Central memory CD4-positive, alpha-beta T cell (primary cell): ENCODE measurements around the gene DTX3L.

Source experiments
- DNase-seq: peaks from one replicate; pipeline ENCODE4 v3.0.0; 2022
- total RNA-seq, 3 experiments: gene quantifications; one replicate each; lab custom pipeline; 2026; lab: John Stamatoyannopoulos, UW

DTX3L gene
- total RNA-seq: 77.8 to 167 (median 99.4) reads per million in 3 experiments

GRCh38 chr3:122564155-122564912 lies at the start of gene DTX3L, which contains the start of gene PARP9:
DTX3L (plus strand) TSS chr3:122564338; CDS start chr3:122564427, 89 bp downstream.
PARP9 (minus strand) TSS chr3:122564300; CDS start chr3:122559620, 4,680 bp downstream.
- peak; percentile 79 for DNase-seq

GRCh38 chr3:122515020-122515468 lies 49.1 kb upstream of the DTX3L start:
- no peak for DNase-seq

GRCh38 chr3:122515870-122516269 lies 48.3 kb upstream of the DTX3L start:
- no peak for DNase-seq

- no peak for DNase-seq
Measured at GRCh38 chr3:122516846-122517360, 47.2 kb upstream of the DTX3L start.

DNA sequence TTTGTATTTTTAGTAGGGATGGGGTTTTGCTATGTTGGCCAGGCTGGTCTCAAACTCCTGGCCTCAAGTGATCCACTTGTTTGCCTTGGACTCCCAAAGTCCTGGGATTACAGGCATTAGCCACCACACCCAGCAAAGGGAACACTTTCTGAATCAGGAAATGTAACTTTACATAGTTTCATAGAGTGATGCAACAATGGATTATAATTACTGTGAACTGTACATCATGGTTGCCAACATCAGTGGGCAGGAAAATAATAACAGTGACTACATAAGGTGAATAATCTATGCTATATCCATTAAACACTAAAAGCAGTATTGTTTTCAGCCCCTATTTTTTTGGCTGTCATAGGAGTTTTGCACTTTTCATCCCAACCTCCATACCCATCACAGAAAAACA lies 44.4 kb upstream of the DTX3L start:
- DNase-seq: no peak

DNA sequence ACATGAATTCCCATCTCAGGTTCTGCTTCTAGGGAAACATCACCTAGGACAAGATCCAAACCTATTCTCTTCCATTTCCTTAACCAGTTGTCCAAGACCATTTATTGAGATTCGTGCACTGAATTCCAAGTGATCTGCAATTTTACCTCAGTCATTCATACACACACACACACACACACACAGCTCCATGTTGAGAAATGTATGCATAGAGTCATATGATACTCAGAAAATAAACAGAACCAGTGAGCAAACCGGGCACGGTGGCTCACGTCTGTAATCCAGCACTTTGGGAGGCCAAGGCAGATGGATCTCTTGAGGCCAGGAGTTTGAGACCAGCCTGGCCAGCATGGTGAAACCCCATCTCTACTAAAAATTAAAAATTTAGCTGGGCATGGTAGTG lies 43.3 kb upstream of the DTX3L start:
- no peak for DNase-seq

GRCh38 chr3:122523317-122523716 lies 40.8 kb upstream of the DTX3L start:
- DNase-seq: no peak

GRCh38 chr3:122530164-122530563 lies 34.0 kb upstream of the DTX3L start:
- no peak for DNase-seq

DNA sequence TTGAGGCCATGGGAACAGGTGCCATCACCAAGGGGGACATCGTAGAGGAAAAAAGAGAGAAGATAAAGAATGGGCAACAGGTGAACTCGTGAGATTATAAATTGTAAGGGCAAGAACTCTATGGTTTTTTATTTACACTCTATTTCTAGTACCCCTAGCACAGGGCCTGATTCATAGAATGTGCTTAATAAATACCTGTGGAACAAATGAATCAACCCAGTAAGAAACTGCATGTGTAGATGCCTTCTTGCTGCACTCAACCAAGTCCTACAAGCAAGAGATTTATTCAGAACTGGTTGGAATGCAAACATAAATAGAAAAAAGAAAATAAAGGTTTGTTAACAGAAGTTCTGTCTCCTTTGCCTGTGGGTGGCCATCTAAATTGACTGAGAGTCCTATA lies 30.7 kb upstream of the DTX3L start:
- DNase-seq: no peak

GRCh38 chr3:122533931-122534334 lies 30.2 kb upstream of the DTX3L start:
- no peak for DNase-seq

DNA sequence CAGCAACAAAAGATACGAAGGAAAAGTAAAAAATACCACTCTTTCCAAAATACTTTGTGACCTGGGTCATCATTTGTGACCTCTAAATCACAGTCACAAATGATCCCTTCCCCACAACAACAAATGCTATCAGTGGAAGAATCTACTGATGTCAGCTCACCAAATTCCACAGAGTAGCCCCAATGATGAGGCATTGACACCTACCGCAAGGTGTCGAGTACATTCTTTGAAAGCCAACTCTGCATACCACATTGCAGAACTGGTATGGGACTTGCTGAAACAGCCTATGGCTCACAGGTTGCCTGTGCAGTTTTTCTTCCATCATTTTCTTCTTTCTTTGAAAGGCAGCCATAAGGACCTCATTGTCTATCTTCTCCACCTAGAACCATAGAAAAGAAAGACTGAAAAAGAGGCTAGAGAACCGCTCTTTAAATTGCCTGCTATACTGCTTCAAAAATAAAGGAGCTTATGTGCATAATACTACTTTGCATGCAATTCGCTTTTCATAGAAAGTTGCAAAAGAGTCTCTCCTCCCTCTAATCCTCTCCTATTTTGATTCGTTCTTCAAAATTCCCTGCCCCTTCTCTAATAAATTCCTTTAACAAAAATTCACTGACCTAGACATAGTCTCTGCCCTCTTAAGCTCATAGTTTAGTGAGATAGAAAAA lies 28.0 kb upstream of the DTX3L start:
- DNase-seq: no peak

GRCh38 chr3:122536632-122537001 lies 27.5 kb upstream of the DTX3L start:
- DNase-seq: no peak

DNA sequence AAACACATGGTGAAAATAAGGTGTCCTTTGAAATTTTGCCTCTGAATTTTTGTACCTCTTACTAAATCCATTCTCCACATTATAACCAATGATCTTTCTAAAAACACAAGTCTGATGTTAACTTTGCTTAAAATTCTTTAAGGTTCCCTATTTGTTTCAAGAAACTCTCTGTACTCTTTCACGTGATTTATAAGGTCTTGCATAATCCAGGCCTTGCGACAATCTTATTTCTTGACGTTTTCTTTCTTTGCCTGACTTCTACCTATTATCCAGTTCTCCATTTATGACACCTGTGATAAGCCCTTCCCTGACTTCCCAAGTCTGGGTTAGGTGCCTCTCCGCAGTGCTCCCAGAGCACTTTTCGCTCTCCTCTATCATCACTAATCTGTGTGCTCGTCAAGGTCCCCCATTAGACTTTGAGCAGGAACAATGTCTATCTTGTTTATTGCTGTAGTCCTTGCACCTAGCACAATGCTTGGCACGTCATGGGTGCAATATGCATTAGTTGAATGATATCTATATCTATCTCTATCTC lies 25.1 kb upstream of the DTX3L start:
- DNase-seq: no peak

- no peak for DNase-seq
Measured at GRCh38 chr3:122546151-122546550, 18.0 kb upstream of the DTX3L start.

GRCh38 chr3:122548076-122548475 lies 16.1 kb upstream of the DTX3L start:
- no peak for DNase-seq

GRCh38 chr3:122548619-122549018 lies 15.5 kb upstream of the DTX3L start:
- DNase-seq: no peak

GRCh38 chr3:122553171-122553570 lies 11.0 kb upstream of the DTX3L start:
- no peak for DNase-seq

GRCh38 chr3:122555275-122556071 lies 8.7 kb upstream of the DTX3L start:
- DNase-seq: no peak

DNA sequence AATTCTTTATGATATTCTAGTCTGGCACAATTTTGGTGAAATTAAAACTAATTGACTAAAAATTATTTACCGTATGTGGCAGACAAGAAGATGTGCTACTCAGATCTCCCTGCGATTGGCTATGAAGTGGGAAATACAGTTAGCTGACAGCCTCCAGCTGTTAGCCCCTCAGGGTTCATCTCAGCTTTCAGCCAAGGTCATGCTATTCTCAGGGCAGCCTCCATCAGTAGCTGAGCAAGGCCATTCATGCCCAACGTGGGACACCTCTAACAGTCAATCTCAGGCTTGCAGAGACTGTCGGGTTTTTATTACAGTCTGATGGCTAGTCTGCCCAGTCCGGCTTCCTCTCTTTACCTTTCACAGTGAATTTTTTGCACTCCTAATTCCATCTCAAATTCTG lies 6.8 kb upstream of the DTX3L start:
- DNase-seq: no peak

DNA sequence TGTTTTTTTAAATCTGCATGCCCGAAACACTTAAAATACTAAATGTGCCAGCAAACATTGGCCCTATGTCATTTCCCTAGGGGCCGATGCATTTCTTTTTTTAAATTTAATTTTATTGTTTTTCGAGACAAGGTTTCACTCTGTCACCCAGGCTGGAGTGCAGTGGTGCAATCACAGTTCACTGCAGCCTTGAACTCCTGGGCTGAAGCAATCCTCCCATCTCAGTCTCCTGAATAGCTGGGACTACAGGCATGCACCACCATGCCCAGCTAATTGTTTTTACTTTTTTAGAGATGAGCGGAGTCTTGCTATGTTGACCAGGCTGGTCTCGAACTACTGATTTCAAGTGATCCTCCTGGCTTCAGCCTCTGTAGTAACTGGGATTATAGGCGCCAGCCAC lies 5.5 kb upstream of the DTX3L start:
- no peak for DNase-seq

- DNase-seq: no peak
Measured at GRCh38 chr3:122559906-122560305, 4.2 kb upstream of the DTX3L start.

DNA sequence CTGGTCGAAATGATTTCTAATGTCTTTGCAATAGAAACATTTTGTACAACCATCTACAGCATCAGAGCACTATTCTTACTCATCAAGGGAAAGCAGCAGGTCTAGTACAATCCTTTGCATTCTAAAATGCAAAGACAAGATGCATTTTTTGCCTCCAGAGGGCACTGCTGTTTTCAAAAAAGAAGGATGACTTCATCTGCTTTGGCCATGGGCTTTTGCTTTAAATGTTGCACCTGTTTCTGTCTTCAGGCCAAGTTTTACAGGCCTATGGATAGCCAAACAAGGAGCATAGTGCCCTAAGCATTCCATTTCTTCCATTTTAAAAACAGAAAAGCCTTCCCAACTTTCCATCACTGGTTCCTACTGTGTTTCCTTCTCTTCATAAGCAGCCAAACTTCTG lies 3.5 kb upstream of the DTX3L start:
- peak; percentile 54 for DNase-seq
